HuH-7 (cell line): ENCODE measurements around the gene PPP1R16B.
A peak's percentile ranks its signal among the peaks of the same experiment; 100 is the strongest.
"Not testable (repeated sequence)": the region's sequence is repeated elsewhere in the genome, so short reads cannot be mapped to it uniquely, and the experiment has no call there.

Experiments
- DNase-seq: peaks from one replicate; pipeline ENCODE4 v3.0.0; 2011; ENCODE audit warnings: low spot score

The PPP1R16B gene

GRCh38 chr20:38791940-38792339 lies 13.6 kb upstream of the PPP1R16B start:
- DNase-seq = no peak

- not testable (repeated sequence) for DNase-seq
Observed at GRCh38 chr20:38794057-38794456, 11.4 kb upstream of the PPP1R16B start.

- no peak for DNase-seq
Observed at GRCh38 chr20:38798266-38798665, 7.2 kb upstream of the PPP1R16B start.

GRCh38 chr20:38799203-38799602 lies 6.3 kb upstream of the PPP1R16B start:
- DNase-seq = no peak

GRCh38 chr20:38800882-38801281 lies 4.6 kb upstream of the PPP1R16B start:
- DNase-seq = no peak

GRCh38 chr20:38804221-38804620 lies 1.3 kb upstream of the PPP1R16B start:
- DNase-seq = no peak

GRCh38 chr20:38804682-38805501 lies 605 bp upstream of the PPP1R16B start:
- DNase-seq = no peak

- peak; percentile 24 for DNase-seq
Observed at GRCh38 chr20:38805958-38806854, 709 bp downstream of the PPP1R16B start.

GRCh38 chr20:38806855-38807655 lies 1.6 kb downstream of the PPP1R16B start:
- no peak for DNase-seq

- DNase-seq = no peak
Observed at GRCh38 chr20:38809942-38810341, 4.4 kb downstream of the PPP1R16B start.

GRCh38 chr20:38810926-38811630 lies 5.6 kb downstream of the PPP1R16B start:
- DNase-seq = no peak

- no peak for DNase-seq
Observed at GRCh38 chr20:38811769-38812168, 6.3 kb downstream of the PPP1R16B start.

GRCh38 chr20:38812182-38812581 lies 6.7 kb downstream of the PPP1R16B start:
- no peak for DNase-seq

GRCh38 chr20:38812709-38813573 lies 7.4 kb downstream of the PPP1R16B start:
- no peak for DNase-seq

- not testable (repeated sequence) for DNase-seq
Observed at GRCh38 chr20:38813574-38813962, 8.1 kb downstream of the PPP1R16B start.

GRCh38 chr20:38815446-38815845 lies 9.9 kb downstream of the PPP1R16B start:
- DNase-seq = no peak

- DNase-seq = no peak
Observed at GRCh38 chr20:38818113-38819065, 12.9 kb downstream of the PPP1R16B start.

GRCh38 chr20:38825571-38825900 lies 20.0 kb downstream of the PPP1R16B start:
- DNase-seq = no peak

- peak; percentile 74 for DNase-seq
Observed at GRCh38 chr20:38825901-38826625, 20.6 kb downstream of the PPP1R16B start.
